ENCODE results near the gene SAMD10.

SAMD10 gene

DNA sequence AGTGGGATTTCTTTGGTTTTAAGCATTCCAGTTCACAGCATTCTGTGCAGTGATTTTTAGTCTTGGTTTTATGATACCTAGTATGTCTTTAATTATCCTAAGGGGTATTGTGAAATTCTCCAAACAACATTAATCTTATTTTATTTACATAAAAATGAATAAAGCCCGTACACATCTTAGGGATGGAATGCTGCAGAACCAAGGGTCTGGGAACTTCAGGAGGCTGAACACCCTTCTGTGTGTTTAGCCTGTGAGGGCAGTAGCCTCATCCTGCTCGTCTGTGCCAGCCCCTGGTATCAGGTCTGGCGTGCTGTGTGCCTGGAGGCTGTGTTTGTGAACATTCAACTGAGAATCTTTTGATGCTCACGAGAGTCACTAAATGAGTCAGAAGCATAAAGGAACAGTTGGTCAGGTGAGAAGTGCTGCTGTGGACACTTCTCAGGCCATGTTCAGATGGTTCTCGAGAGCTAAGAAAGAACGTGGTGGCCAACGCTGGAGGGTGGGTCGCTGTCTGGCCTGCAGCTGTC is 31.3 kb upstream of the SAMD10 start:
- no peak for DNase-seq
- Mint-ChIP-seq H3K36me3 (ENCODE audit: low read depth) (peaks cover 85% of the 10 kb centered on the region), H3K4me3 (no peak overlapping the region), H3K9me3 (peaks cover 8% of the 10 kb centered on the region), H3K27ac (peak overlapping the region; percentile 76), H3K4me1 (ENCODE audit: low read depth) (peaks cover 36% of the 10 kb centered on the region), H3K27me3 (no peaks in the 10 kb centered on the region)

DNA sequence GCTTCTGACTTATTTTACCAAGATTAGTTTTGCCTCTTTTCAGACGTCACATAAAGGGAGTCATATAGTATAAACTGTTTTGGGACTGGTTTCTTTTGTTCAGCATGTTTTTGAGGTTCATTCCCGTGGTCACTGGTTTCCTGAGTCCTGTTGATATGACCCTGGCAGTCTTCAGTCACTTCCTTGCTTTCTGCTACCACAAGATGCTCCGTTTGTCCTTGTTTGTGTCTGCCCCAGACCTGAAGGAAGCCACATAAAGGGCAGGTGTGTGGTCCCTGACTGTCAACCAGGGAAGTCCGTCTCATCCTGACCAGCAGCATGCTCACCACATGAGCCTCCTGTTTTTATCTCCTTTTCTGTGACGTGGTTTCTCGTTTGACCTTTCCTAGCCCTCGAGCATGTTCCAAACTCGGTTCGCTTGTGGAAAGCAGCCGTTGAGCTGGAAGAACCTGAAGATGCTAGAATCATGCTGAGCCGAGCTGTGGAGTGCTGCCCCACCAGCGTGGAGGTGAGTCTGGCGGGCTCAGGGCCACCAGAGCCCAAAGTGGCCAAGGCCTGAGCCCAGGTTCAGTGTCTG is 30.5 kb upstream of the SAMD10 start:
- no peak for DNase-seq
- H3K4me1 Mint-ChIP-seq (ENCODE audit: low read depth) = peaks cover 42% of the 10 kb centered on the region
- H3K27me3 Mint-ChIP-seq = no peaks in the 10 kb centered on the region

DNA sequence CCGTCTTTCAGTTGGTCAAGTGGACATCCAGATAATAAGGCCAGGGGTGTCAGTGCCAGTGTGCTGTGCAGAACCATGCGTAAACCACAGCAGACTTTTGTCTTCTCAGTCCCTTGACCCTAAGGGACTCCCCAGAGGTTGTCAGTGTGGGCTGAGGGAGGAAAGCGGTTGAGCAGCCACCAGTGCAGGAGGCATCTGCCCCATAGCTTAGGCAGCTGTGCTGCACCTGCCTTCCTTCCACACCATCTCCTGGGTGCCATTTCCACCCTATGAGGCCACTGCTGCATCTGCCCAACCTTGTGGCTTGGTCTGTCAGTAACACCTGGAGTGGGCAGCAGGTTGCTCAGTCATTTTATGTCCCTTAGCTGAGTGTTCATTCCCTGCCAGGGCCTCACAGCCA is 27.5 kb upstream of the SAMD10 start:
- H3K36me3 Mint-ChIP-seq (ENCODE audit: low read depth) = peaks cover 91% of the 10 kb centered on the region
- H3K4me1 Mint-ChIP-seq (ENCODE audit: low read depth) = peaks cover 30% of the 10 kb centered on the region
- no peak overlapping the region for H3K27ac Mint-ChIP-seq
- peaks cover 8% of the 10 kb centered on the region for H3K9me3 Mint-ChIP-seq
- no peaks in the 10 kb centered on the region for H3K27me3 Mint-ChIP-seq
- H3K4me3 Mint-ChIP-seq = no peak overlapping the region
- no peak for DNase-seq

More for the DNA sequence above, 30.5 kb upstream of the SAMD10 start:
- no peak overlapping the region for H3K4me3 Mint-ChIP-seq
- H3K36me3 Mint-ChIP-seq (ENCODE audit: low read depth) = peaks cover 85% of the 10 kb centered on the region
- H3K9me3 Mint-ChIP-seq = peaks cover 8% of the 10 kb centered on the region
- peak overlapping the region; percentile 5 for H3K27ac Mint-ChIP-seq

DNA sequence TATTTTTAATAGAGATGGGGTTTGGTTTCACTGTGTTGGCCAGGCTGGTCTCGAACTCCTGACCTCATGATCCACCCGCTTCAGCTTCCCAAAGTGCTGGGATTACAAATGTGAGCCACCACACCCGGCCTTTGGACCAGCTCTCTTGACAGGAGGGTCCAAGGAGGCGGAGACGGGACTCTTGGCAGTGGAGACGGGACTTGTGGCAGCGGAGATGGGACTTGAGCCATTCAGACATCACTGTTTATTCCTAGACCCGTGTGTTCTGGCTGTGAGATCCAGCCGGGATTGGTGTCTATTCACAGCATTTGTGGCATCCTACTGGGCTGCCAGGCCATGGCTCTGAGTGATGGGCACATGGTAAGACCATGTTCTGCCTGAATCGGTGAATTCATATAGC is 27.0 kb upstream of the SAMD10 start:
- peaks cover 93% of the 10 kb centered on the region for H3K36me3 Mint-ChIP-seq (ENCODE audit: low read depth)
- H3K9me3 Mint-ChIP-seq = peaks cover 8% of the 10 kb centered on the region
- H3K4me3 Mint-ChIP-seq = no peak overlapping the region
- no peak for DNase-seq
- peaks cover 29% of the 10 kb centered on the region for H3K4me1 Mint-ChIP-seq (ENCODE audit: low read depth)
- H3K27me3 Mint-ChIP-seq = no peaks in the 10 kb centered on the region
- no peak overlapping the region for H3K27ac Mint-ChIP-seq

DNA sequence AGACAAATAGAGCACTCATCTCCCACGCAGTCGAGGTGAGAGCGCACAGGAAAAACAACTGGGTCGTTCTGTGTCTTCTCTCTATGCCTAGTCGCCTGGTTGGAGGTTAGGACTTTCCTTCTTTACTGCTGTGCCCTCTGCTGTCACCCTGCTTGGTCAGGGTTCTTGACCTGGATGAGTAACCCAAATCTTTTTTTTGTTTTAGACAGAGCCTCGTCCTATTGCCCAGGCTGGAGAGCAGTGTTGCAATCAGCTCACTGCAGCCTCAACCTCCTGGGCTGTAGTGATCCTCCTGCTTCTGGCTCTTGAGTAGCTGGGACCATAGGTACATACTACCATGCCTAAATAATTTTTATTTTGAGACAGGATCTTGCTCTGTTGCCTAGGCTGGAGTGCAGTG is 26.0 kb upstream of the SAMD10 start:
- H3K4me1 Mint-ChIP-seq (ENCODE audit: low read depth) = peaks cover 21% of the 10 kb centered on the region
- H3K27ac Mint-ChIP-seq = peak overlapping the region; percentile 41
- H3K36me3 Mint-ChIP-seq (ENCODE audit: low read depth) = peaks cover 93% of the 10 kb centered on the region
- peaks cover 8% of the 10 kb centered on the region for H3K9me3 Mint-ChIP-seq
- no peaks in the 10 kb centered on the region for H3K27me3 Mint-ChIP-seq
- DNase-seq = no peak
- no peak overlapping the region for H3K4me3 Mint-ChIP-seq

DNA sequence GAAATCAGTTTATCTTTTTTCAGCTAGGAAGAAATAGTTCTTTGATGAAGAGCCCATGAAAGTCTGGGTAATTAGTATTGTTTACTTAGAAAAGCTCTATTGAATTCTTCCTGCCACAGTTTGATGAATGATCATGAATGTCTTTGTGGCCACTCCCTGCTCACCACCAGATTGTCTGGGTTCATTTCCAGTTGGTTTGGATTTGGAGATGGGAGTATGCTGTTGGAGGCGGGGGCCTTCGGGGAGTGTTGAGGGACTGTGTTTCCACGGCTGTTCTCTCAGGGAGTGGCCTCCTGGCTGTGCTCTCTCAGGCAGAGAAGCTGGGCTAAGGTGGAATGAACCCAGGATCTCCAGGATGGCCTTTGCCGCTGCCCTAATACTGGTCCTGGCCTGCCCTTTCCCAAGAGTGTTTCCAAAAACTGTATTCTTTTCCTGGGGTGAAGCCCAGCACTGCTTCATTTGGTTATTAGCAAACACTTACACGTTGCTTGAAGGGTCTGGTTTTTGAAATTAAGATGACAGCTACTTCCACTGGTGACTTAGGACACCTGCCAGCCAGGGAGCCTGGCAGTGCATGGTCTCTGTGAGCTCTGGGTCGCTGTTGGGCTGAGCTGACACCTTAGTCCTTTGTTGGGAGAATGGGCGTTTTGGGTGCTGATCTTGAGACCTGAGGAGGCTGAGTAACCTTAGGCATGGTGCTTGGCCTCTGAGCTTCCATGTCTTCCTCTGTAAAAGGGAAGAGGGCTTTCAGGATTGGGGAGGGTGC is 24.7 kb upstream of the SAMD10 start:
- no peak overlapping the region for H3K27ac Mint-ChIP-seq
- no peak overlapping the region for H3K4me3 Mint-ChIP-seq
- peaks cover 11% of the 10 kb centered on the region for H3K4me1 Mint-ChIP-seq (ENCODE audit: low read depth)
- H3K27me3 Mint-ChIP-seq = no peaks in the 10 kb centered on the region
- peaks cover 93% of the 10 kb centered on the region for H3K36me3 Mint-ChIP-seq (ENCODE audit: low read depth)
- H3K9me3 Mint-ChIP-seq = peaks cover 5% of the 10 kb centered on the region
- no peak for DNase-seq

DNA sequence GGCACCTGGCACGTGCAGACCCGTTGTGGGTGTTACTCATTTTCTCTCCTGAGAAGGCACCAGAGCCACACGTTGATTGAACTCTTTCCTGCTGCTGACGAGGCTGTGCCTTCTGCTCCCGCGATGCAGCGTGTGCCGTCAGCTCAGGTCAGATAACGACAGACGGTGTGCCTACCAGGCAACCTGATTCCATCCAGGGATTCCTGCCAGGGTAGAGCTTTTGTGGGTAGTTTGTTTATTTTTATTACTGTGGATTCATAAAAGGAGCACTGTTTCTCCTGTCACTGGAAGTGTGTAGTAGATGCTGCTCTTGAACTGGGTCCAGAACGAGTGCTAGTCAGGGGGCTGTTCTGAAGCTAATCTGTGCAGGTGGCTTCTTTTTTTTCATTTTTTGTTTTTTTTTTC is 22.2 kb upstream of the SAMD10 start:
- Mint-ChIP-seq H3K36me3 (ENCODE audit: low read depth) (peaks cover 88% of the 10 kb centered on the region), H3K4me1 (ENCODE audit: low read depth) (peaks cover 6% of the 10 kb centered on the region), H3K27ac (peak overlapping the region; percentile 57), H3K9me3 (no peaks in the 10 kb centered on the region), H3K4me3 (no peak overlapping the region), H3K27me3 (no peaks in the 10 kb centered on the region)
- DNase-seq = no peak

DNA sequence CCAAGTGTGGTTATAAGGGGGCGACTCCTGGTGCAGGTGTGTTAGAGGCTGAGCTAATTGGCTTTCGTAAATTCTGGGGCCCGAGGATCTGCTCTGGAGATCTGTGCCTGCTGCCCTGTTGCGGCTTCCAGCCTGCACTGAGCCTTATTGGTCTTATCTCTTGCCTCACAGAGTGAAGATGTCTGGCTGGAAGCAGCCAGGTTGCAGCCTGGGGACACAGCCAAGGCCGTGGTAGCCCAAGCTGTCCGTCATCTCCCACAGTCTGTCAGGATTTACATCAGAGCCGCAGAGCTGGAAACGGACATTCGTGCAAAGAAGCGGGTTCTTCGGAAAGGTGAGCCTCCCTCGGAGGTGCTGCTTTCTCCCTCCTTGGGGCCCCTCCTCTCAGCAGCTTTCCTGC is 21.5 kb upstream of the SAMD10 start:
- H3K27ac Mint-ChIP-seq = no peak overlapping the region
- no peaks in the 10 kb centered on the region for H3K27me3 Mint-ChIP-seq
- no peak overlapping the region for H3K4me3 Mint-ChIP-seq
- H3K36me3 Mint-ChIP-seq (ENCODE audit: low read depth) = peaks cover 88% of the 10 kb centered on the region
- no peaks in the 10 kb centered on the region for H3K9me3 Mint-ChIP-seq
- peaks cover 6% of the 10 kb centered on the region for H3K4me1 Mint-ChIP-seq (ENCODE audit: low read depth)
- no peak for DNase-seq

DNA sequence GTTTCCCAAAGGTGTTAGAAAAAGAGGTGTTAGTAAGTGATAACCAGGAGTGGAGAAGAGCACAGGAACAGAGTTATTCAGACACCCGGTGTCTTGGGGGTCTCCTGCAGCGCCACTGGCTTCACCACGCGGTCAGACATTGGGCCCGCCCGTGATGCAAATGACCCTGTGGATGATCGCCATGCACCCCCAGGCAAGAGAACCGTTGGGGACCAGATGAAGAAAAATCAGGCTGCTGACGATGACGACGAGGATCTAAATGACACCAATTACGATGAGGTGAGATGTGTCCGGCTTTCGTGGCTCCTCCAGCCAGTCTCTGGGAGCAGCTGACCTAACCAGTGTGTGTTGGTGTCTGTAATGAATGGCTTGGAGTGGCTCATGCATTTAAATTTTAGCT is 3.5 kb upstream of the SAMD10 start:
- H3K4me1 Mint-ChIP-seq (ENCODE audit: low read depth) = peaks cover 40% of the 10 kb centered on the region
- H3K27ac Mint-ChIP-seq = peak overlapping the region; percentile 41
- no peaks in the 10 kb centered on the region for H3K27me3 Mint-ChIP-seq
- H3K36me3 Mint-ChIP-seq (ENCODE audit: low read depth) = peaks cover 60% of the 10 kb centered on the region
- no peaks in the 10 kb centered on the region for H3K9me3 Mint-ChIP-seq
- no peak for DNase-seq
- H3K4me3 Mint-ChIP-seq = peak overlapping the region; percentile 86

DNA sequence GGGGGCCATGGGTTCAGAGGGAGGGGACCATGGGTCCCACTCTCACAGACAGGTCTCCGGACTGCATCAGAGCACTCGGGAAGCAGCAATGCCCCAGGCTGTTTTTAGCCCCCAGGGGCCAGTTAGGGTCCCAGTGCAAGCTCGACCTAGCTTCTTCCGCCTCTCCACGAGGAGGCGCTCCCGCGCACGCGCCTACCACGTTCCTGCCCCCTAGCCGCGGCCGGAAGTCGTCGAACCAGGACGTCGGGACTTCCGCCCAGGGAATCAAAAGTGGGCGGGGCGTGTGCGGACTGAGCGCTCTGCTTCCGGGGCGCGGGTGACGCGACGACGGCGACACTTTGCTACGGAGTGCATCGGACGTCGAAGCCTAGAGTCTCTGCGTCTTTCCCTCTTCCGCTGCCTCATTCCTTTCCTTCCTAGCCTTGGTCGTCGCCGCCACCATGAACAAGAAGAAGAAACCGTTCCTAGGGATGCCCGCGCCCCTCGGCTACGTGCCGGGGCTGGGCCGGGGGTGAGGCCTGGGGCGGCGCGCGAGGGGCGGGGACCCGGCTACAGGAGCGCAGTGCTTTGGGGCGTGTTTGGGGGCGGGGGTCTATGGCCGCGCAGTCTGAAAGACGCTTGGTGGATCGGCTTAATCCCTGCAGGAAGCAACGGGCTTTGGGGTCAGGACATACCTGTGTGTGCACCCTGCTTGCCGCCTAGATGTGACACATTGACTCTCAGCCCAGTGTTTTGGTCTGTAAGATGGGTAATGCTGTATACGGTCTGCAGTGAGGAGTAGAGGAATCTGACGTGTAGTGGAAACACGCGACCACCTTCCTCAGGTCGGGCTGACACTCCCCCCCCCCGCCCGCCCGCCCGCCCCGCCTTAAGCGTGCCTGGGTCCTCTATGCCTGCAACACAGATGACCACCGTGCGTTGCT is 1.6 kb upstream of the SAMD10 start, which contains the start of gene PRPF6:
Gene PRPF6, plus strand, starts transcription at position 327 of the 923 bp plus-strand sequence. Its CDS starts 114 bp downstream, at position 441.
- H3K27me3 Mint-ChIP-seq = no peaks in the 10 kb centered on the region
- H3K4me1 Mint-ChIP-seq (ENCODE audit: low read depth) = peaks cover 58% of the 10 kb centered on the region
- peak within 1 kb of the TSS; percentile 97 for H3K27ac Mint-ChIP-seq
- peak within 1 kb of the TSS; percentile 86 for H3K4me3 Mint-ChIP-seq
- H3K36me3 Mint-ChIP-seq (ENCODE audit: low read depth) = peaks cover 56% of the 10 kb centered on the region
- no peaks in the 10 kb centered on the region for H3K9me3 Mint-ChIP-seq
- peak; percentile 94 for DNase-seq

DNA sequence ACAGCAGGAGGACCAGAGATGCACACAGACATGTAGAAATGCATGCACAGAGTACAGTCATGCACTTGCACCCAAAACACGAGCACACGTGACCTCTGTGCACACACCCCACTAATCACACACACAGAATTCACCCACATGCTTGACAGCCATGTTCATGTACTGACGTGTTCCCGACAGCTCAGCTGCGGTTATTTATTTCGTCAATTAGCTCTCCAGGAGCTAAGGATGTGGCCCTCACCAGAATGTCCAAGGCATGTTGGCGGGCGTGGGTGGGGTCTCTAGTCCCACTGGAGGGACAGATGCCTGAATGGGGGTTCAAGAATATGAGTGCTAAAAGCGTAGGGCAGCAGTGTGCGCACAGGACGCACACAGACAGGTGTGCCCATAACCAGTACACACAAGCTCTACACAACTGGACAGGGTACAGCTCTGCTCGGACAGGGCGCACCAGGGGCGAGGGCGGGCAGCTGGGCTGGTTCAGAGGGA is 919 bp upstream of the SAMD10 start:
- H3K27ac Mint-ChIP-seq = peak overlapping the region; percentile 97
- H3K9me3 Mint-ChIP-seq = no peaks in the 10 kb centered on the region
- peak overlapping the region; percentile 86 for H3K4me3 Mint-ChIP-seq
- no peaks in the 10 kb centered on the region for H3K27me3 Mint-ChIP-seq
- H3K4me1 Mint-ChIP-seq (ENCODE audit: low read depth) = peaks cover 60% of the 10 kb centered on the region
- peaks cover 54% of the 10 kb centered on the region for H3K36me3 Mint-ChIP-seq (ENCODE audit: low read depth)
- no peak for DNase-seq

DNA sequence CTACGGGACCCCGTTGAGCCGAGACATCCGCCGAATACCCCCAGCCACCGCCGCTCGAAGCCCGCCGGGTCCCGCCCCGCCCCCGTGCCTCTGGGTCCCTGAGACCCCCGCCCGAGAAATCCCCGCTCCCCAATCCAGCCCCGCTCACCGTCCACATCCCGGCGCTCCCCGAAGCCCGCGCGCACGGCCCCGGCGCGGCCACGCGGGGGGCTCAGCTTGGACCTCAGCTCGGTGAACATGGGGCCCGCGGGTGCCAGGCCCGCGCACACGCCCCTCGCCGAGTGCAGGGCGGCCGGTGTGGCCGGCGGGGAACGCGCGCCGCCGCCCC is 249 bp downstream of the SAMD10 start:
- Mint-ChIP-seq H3K36me3 (ENCODE audit: low read depth) (peaks cover 50% of the 10 kb centered on the region), H3K4me3 (peak overlapping the region; percentile 81), H3K27me3 (no peaks in the 10 kb centered on the region), H3K9me3 (no peaks in the 10 kb centered on the region), H3K27ac (peak overlapping the region; percentile 91), H3K4me1 (ENCODE audit: low read depth) (peaks cover 59% of the 10 kb centered on the region)
- DNase-seq = no peak

DNA sequence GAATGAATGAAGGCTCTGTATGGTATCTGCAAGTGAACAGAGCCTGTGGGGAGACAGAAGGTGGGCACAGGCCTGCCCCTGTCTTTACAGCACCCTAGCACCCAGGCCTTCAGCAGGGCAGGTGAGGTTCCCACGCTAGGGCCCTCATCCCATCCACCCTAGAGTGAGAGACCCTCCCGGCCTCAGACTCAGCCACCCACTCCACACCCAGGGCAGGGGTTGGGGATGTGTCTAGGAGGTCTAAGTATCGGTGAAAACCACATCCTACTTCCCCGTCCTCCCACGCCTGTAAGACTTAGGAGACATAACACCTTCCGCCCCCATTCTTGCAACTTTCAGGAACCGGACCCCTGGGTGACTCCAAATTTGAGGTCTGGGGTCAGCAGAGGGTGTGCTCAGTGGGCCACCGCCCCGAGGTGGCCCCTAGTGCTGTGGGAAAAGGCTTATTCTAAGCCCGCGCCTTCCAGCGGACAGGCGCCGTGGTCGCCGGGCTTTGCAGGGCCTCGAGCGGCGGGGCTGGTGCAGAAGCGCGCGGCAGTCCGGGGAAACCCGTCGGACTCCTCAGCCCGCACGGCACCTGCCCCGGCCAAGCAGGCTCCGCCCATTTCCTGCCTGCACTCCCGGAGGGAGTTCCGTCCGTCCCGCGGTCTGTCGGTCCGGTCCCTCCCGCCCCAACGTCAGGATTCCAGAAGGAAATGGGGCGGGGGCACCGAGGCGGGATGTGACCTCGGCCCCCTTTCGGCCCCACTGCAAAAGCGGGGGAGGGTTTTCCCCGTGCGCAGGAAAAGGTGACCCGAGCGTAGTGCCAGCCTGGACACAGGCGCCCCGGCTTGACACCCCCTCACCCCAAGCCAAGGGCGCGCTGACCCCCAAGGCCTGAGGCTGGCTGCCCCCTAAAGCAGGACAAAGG is 868 bp downstream of the SAMD10 start:
- H3K27me3 Mint-ChIP-seq = no peaks in the 10 kb centered on the region
- H3K4me1 Mint-ChIP-seq (ENCODE audit: low read depth) = peaks cover 64% of the 10 kb centered on the region
- H3K9me3 Mint-ChIP-seq = no peaks in the 10 kb centered on the region
- DNase-seq = peak; percentile 76
- H3K4me3 Mint-ChIP-seq = peak overlapping the region; percentile 81
- peak overlapping the region; percentile 91 for H3K27ac Mint-ChIP-seq
- H3K36me3 Mint-ChIP-seq (ENCODE audit: low read depth) = peaks cover 49% of the 10 kb centered on the region
